ENCODE results near the gene C11orf97.

The C11orf97 gene

GRCh38 chr11:94557992-94558391 lies 45.7 kb downstream of the C11orf97 start:
- Histone ChIP-seq H3K4me2 (ENCODE audit: low read length) (0 out of 2 replicates have a peak overlapping the region, but pooled peaks have one; percentile 4), H3K27ac (ENCODE audit: low read depth, low read length) (no peak overlapping the region), H3K9me2 (replicated peaks; ENCODE audit: control insufficient read depth, low read length) (no peaks in the 10 kb centered on the region), H4K20me1 (ENCODE audit: control insufficient read depth, insufficient read depth, low read depth, low read length) (no peaks in the 10 kb centered on the region), H3K36me3 (ENCODE audit: control insufficient read depth, low read length) (no peaks in the 10 kb centered on the region), H3K79me2 (ENCODE audit: control insufficient read depth, low read length) (no peaks in the 10 kb centered on the region), H3K4me1 (ENCODE audit: control insufficient read depth, low read length) (peaks cover 13% of the 10 kb centered on the region), H3K9me3 (ENCODE audit: control insufficient read depth, insufficient read depth, low read length) (no peaks in the 10 kb centered on the region), H3F3A (ENCODE audit: control insufficient read depth, insufficient read depth) (no peaks in the 10 kb centered on the region), H3K4me3 (ENCODE audit: low read length) (no peak overlapping the region), H3K27me3 (ENCODE audit: control insufficient read depth, low read length) (no peaks in the 10 kb centered on the region)
- TF ChIP-seq CTCF (IDR thresholded peaks at IDR 0.05; ENCODE audit: low read depth, low read length, poor library complexity, severe bottlenecking): no peak
- no peak for TF ChIP-seq EZH2phosphoT487 (IDR thresholded peaks at IDR 0.05; ENCODE audit: borderline replicate concordance, low read length)

DNA sequence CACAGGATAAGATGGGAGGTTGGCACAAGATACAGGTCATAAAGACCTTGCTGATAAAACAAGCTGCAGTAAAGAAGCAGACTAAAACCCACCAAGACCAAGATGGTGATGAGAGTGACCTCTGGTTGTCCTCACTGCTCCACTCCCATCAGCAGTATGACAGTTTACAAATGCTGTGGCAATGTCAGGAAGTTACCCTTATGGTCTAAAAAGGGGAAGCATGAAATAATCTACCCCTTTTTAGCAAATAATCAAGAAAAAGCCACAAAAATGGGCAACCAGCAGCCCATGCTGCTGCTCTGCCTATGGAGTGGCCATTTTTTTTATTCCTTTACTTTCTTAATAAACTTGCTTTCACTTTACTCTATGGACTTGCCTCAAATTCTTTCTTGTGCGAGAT lies 46.2 kb downstream of the C11orf97 start:
- no peak for TF ChIP-seq CTCF (IDR thresholded peaks at IDR 0.05; ENCODE audit: low read depth, low read length, poor library complexity, severe bottlenecking)
- TF ChIP-seq EZH2phosphoT487 (IDR thresholded peaks at IDR 0.05; ENCODE audit: borderline replicate concordance, low read length): no peak
- Histone ChIP-seq H3K4me3 (ENCODE audit: low read length) (no peak overlapping the region), H3F3A (ENCODE audit: control insufficient read depth, insufficient read depth) (no peaks in the 10 kb centered on the region), H3K9me3 (ENCODE audit: control insufficient read depth, insufficient read depth, low read length) (no peaks in the 10 kb centered on the region), H3K27ac (ENCODE audit: low read depth, low read length) (no peak overlapping the region), H3K9me2 (replicated peaks; ENCODE audit: control insufficient read depth, low read length) (no peaks in the 10 kb centered on the region), H3K36me3 (ENCODE audit: control insufficient read depth, low read length) (no peaks in the 10 kb centered on the region), H3K27me3 (ENCODE audit: control insufficient read depth, low read length) (no peaks in the 10 kb centered on the region), H4K20me1 (ENCODE audit: control insufficient read depth, insufficient read depth, low read depth, low read length) (no peaks in the 10 kb centered on the region), H3K4me1 (ENCODE audit: control insufficient read depth, low read length) (peaks cover 13% of the 10 kb centered on the region), H3K4me2 (ENCODE audit: low read length) (0 out of 2 replicates have a peak overlapping the region, but pooled peaks have one; percentile 4), H3K79me2 (ENCODE audit: control insufficient read depth, low read length) (no peaks in the 10 kb centered on the region)

GRCh38 chr11:94558932-94559331 lies 46.7 kb downstream of the C11orf97 start:
- H3K4me2 ChIP-seq (ENCODE audit: low read length): 0 out of 2 replicates have a peak overlapping the region, but pooled peaks have one; percentile 4

More at GRCh38 chr11:94558932-94559331, 46.7 kb downstream of the C11orf97 start:
- Histone ChIP-seq H3K27me3 (ENCODE audit: control insufficient read depth, low read length) (no peaks in the 10 kb centered on the region), H3K79me2 (ENCODE audit: control insufficient read depth, low read length) (no peaks in the 10 kb centered on the region), H3K36me3 (ENCODE audit: control insufficient read depth, low read length) (no peaks in the 10 kb centered on the region), H3K9me3 (ENCODE audit: control insufficient read depth, insufficient read depth, low read length) (no peaks in the 10 kb centered on the region), H4K20me1 (ENCODE audit: control insufficient read depth, insufficient read depth, low read depth, low read length) (no peaks in the 10 kb centered on the region), H3F3A (ENCODE audit: control insufficient read depth, insufficient read depth) (no peaks in the 10 kb centered on the region), H3K27ac (ENCODE audit: low read depth, low read length) (no peak overlapping the region), H3K9me2 (replicated peaks; ENCODE audit: control insufficient read depth, low read length) (no peaks in the 10 kb centered on the region), H3K4me3 (ENCODE audit: low read length) (no peak overlapping the region), H3K4me1 (ENCODE audit: control insufficient read depth, low read length) (peaks cover 13% of the 10 kb centered on the region)
- TF ChIP-seq EZH2phosphoT487 (IDR thresholded peaks at IDR 0.05; ENCODE audit: borderline replicate concordance, low read length): no peak
- TF ChIP-seq CTCF (IDR thresholded peaks at IDR 0.05; ENCODE audit: low read depth, low read length, poor library complexity, severe bottlenecking): no peak
